ENCODE measurements around the gene ANXA2R. TPM values are rescaled to one million over a fixed set of nuclear protein-coding genes. Genes with fewer than 3 reads are reported as not detected.

ANXA2R gene
- total and polyA plus RNA-seq, 9 of the 15 experiments (the other 6 are each of a cell fraction or from before 2014, with no cell fraction given): 2.1 to 4.8 (median 3.4) TPM

DNA sequence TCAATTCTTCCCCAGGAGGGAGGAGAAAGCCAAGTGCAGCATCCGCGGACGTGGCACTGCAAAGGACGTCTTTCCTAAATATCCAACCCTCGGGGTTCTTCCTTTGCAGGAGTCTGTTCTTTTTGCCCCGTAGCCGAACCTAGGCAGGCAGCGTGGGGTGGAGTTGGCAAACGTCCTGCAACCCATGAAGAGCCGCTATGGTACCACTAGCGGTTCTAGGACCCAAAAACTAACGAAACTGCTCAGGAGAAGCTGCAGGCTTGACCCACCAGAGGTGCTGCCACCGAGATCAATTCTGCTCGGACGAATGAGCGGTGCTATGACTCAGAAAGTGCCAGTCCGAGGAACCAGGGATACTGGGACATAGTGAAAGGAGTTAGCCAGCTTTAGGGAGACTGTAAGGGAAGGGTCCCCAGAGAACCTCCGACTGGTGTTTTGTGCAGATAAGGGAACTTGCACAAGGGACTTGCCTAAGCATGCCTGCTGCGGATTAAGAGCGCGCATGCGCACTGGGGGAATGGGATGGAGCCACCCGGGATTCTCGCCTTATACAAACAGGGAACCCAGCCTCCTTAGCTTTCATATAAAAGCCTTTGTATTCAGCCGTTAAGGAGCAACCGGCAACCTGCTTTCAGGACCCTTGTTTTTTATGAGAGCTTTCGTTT is 32.7 kb downstream of the ANXA2R start (continued):
- TF ChIP-seq, protein P1, sequence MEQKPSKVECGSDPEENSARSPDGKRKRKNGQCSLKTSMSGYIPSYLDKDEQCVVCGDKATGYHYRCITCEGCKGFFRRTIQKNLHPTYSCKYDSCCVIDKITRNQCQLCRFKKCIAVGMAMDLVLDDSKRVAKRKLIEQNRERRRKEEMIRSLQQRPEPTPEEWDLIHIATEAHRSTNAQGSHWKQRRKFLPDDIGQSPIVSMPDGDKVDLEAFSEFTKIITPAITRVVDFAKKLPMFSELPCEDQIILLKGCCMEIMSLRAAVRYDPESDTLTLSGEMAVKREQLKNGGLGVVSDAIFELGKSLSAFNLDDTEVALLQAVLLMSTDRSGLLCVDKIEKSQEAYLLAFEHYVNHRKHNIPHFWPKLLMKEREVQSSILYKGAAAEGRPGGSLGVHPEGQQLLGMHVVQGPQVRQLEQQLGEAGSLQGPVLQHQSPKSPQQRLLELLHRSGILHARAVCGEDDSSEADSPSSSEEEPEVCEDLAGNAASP (IDR thresholded peaks at IDR 0.05): no peak
- TF ChIP-seq RAD21 (CRISPR knock-in tag; conservative IDR thresholded peaks at IDR 0.05 in 1 of 2, IDR thresholded peaks at IDR 0.05 in 1 of 2) (no peak; a peak in 1 of 4 replicates), GATA2 (CRISPR knock-in tag; IDR thresholded peaks at IDR 0.05) (peak; percentile 92), NUFIP1 (IDR thresholded peaks at IDR 0.05; ENCODE audit: partially characterized antibody) (no peak), RBM34 (IDR thresholded peaks at IDR 0.05; ENCODE audit: borderline replicate concordance, insufficient read depth, low read length) (no peak), CHCHD3 (CRISPR knock-in tag; IDR thresholded peaks at IDR 0.05) (no peak), SRSF9 (IDR thresholded peaks at IDR 0.05; ENCODE audit: borderline replicate concordance, low read depth, low read length) (no peak), FOXJ3 (CRISPR knock-in tag; IDR thresholded peaks at IDR 0.05) (no peak), ETV6 (IDR thresholded peaks at IDR 0.05; ENCODE audit: borderline replicate concordance in 1 of 2, low read depth in 2 of 2, low read length in 1 of 2) (peak in 1 of 2 experiments; percentile 62; a peak in 1 of 4 replicates), ETV6 (CRISPR knock-in tag; IDR thresholded peaks at IDR 0.05; ENCODE audit: borderline replicate concordance) (no peak), ZNF24 (IDR thresholded peaks at IDR 0.05) (peak; percentile 61; the same call in 1 of the 2 replicates), ZBTB2 (IDR thresholded peaks at IDR 0.05) (peak; percentile 98), KLF16 (IDR thresholded peaks at IDR 0.05) (peak; percentile 59; the same call in 1 of the 2 replicates), ZNF311 (CRISPR knock-in tag; IDR thresholded peaks at IDR 0.05) (peak; percentile 40; the same call in 1 of the 2 replicates), NR0B1 (IDR thresholded peaks at IDR 0.05; ENCODE audit: partially characterized antibody) (no peak), MITF (IDR thresholded peaks at IDR 0.05) (no peak), ZNF445 (CRISPR knock-in tag; IDR thresholded peaks at IDR 0.05; ENCODE audit: low read depth) (no peak), MAFF (IDR thresholded peaks at IDR 0.05; ENCODE audit: low read length) (0 out of 2 replicates have a peak, but pooled peaks have one; percentile 22)
- TF ChIP-seq, protein P2, sequence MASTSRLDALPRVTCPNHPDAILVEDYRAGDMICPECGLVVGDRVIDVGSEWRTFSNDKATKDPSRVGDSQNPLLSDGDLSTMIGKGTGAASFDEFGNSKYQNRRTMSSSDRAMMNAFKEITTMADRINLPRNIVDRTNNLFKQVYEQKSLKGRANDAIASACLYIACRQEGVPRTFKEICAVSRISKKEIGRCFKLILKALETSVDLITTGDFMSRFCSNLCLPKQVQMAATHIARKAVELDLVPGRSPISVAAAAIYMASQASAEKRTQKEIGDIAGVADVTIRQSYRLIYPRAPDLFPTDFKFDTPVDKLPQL (IDR thresholded peaks at IDR 0.05; ENCODE audit: extremely low read depth, insufficient read length): no peak
- TF ChIP-seq, protein P3, sequence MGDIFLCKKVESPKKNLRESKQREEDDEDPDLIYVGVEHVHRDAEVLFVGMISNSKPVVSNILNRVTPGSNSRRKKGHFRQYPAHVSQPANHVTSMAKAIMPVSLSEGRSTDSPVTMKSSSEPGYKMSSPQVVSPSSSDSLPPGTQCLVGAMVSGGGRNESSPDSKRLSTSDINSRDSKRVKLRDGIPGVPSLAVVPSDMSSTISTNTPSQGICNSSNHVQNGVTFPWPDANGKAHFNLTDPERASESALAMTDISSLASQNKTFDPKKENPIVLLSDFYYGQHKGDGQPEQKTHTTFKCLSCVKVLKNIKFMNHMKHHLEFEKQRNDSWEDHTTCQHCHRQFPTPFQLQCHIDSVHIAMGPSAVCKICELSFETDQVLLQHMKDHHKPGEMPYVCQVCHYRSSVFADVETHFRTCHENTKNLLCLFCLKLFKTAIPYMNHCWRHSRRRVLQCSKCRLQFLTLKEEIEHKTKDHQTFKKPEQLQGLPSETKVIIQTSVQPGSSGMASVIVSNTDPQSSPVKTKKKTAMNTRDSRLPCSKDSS (IDR thresholded peaks at IDR 0.05; ENCODE audit: low read depth, partially characterized antibody): no peak

Data from K562 (cell line).